Measurements from ENCODE around the gene GHDC. TPM values are rescaled to one million over a fixed set of nuclear protein-coding genes. Genes with fewer than 3 reads are reported as not detected.

GHDC gene
- total and polyA plus RNA-seq, 2 experiments from 2014 or later: 7.4 to 13.5 TPM

DNA sequence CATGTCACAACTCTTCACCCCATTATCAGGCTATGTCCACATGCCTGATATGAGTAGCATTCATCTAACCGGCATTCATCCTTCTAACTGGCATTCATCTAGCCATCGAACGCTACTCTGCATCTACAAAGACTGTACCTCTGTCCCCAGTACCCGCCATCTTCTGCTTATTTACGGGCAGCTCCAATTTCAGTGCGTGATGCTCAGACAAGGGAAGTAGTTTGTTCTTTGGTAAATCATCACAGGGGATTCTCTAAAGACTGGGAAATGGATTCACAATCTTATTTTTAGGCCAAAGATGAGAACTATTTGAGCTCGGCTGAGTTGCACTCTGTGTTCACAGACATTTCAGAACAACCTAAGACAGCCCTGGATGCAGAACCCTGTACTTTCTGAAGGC lies 42.5 kb upstream of the GHDC start:
- Histone ChIP-seq H3K4me3 (no peak overlapping the region), H3K36me3 (no peaks in the 10 kb centered on the region), H3K27me3 (no peaks in the 10 kb centered on the region), H3K27ac (no peak overlapping the region), H3K9me3 (ENCODE audit: low read depth) (no peaks in the 10 kb centered on the region), H3K4me1 (ENCODE audit: low read depth) (peaks cover 8% of the 10 kb centered on the region)
- no peak for DNase-seq (ENCODE audit: low read depth in 1 of 2, low spot score in 1 of 2)
- TF ChIP-seq, protein P1, sequence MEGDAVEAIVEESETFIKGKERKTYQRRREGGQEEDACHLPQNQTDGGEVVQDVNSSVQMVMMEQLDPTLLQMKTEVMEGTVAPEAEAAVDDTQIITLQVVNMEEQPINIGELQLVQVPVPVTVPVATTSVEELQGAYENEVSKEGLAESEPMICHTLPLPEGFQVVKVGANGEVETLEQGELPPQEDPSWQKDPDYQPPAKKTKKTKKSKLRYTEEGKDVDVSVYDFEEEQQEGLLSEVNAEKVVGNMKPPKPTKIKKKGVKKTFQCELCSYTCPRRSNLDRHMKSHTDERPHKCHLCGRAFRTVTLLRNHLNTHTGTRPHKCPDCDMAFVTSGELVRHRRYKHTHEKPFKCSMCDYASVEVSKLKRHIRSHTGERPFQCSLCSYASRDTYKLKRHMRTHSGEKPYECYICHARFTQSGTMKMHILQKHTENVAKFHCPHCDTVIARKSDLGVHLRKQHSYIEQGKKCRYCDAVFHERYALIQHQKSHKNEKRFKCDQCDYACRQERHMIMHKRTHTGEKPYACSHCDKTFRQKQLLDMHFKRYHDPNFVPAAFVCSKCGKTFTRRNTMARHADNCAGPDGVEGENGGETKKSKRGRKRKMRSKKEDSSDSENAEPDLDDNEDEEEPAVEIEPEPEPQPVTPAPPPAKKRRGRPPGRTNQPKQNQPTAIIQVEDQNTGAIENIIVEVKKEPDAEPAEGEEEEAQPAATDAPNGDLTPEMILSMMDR (IDR thresholded peaks at IDR 0.05; ENCODE audit: low read depth, low read length): no peak

GRCh38 chr17:42233994-42234393 lies 39.7 kb upstream of the GHDC start:
- Histone ChIP-seq H3K4me1 (ENCODE audit: low read depth) (peaks cover 8% of the 10 kb centered on the region), H3K4me3 (no peak overlapping the region), H3K27ac (peak overlapping the region; percentile 70), H3K36me3 (no peaks in the 10 kb centered on the region), H3K9me3 (ENCODE audit: low read depth) (no peaks in the 10 kb centered on the region), H3K27me3 (no peaks in the 10 kb centered on the region)
- no peak for DNase-seq (ENCODE audit: low read depth in 1 of 2, low spot score in 1 of 2)
- TF ChIP-seq, protein P1 (IDR thresholded peaks at IDR 0.05; ENCODE audit: low read depth, low read length): no peak

- TF ChIP-seq, protein P1 (IDR thresholded peaks at IDR 0.05; ENCODE audit: low read depth, low read length): no peak
- no peaks in the 10 kb centered on the region for H3K36me3 ChIP-seq
- peaks cover 8% of the 10 kb centered on the region for H3K4me1 ChIP-seq (ENCODE audit: low read depth)
- H3K9me3 ChIP-seq (ENCODE audit: low read depth): no peaks in the 10 kb centered on the region
- peak in 1 of 2 donors; percentile 70 for DNase-seq (ENCODE audit: low read depth in 1 of 2, low spot score in 1 of 2)
- no peak overlapping the region for H3K27ac ChIP-seq
- no peak overlapping the region for H3K4me3 ChIP-seq
- no peaks in the 10 kb centered on the region for H3K27me3 ChIP-seq
These were observed 38.9 kb upstream of the GHDC start for GRCh38 chr17:42233156-42233555.

DNA sequence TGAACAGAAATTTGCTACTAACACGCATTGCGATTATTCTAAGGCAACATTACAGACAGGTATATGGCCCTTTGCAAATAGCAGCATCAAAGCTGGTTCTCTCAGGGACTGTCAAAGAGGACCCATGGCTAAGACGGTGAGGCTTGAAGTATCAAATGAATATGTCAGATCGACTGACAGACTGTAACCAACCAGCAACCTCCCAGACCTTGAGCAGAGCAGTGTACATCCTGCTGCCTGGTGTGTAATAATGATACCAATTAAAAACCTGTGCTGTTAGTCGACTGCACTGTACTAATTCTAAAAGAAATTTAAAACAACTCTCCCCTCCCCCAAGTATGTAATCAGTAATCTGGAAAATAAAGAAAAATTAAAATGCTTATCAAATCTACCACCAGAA lies 35.9 kb upstream of the GHDC start:
- peaks cover 3% of the 10 kb centered on the region for H3K36me3 ChIP-seq
- TF ChIP-seq, protein P1 (IDR thresholded peaks at IDR 0.05; ENCODE audit: low read depth, low read length): no peak
- no peak overlapping the region for H3K4me3 ChIP-seq
- H3K9me3 ChIP-seq (ENCODE audit: low read depth): no peaks in the 10 kb centered on the region
- peaks cover 8% of the 10 kb centered on the region for H3K4me1 ChIP-seq (ENCODE audit: low read depth)
- DNase-seq (ENCODE audit: low read depth in 1 of 2, low spot score in 1 of 2): no peak
- no peaks in the 10 kb centered on the region for H3K27me3 ChIP-seq
- no peak overlapping the region for H3K27ac ChIP-seq

DNA sequence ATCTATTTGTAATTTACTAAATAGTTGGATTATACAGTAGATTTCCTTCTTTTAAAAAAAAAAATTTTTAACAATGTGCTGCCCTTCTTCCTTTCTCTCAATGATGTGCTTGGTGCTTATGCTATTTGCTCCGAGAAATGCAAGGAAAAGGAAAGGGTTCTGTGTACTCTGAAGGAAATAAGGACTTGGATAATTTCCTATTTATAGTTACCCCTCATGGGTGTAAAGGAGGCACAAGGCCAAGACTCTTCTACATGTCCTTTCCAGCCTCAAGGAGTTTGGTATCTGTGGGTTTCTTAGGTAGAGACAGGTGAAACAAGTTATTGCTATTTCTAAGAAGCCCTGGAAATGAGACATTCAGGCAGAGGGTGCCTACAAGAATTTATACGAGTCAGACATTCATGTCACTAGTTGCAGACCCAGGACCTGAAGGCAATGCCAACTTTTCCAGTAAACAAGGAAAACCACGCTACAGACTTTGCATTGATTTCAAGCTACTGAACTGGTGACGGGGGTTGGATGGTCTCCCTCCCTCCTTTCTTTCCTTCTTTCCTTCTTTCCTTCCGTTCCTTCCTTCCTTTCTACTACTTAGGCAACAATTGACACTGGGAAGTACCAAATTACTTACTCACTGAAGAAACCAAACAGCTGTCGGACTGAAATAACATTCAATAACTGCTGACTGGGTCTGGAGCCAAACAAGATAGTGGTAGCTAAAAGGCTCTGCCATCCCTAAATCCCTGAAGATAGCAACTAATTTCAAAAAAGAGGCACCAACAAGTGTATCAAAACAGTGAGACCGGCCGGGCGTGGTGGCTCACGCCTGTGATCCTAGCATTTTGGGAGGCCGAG lies 33.8 kb upstream of the GHDC start:
- no peaks in the 10 kb centered on the region for H3K9me3 ChIP-seq (ENCODE audit: low read depth)
- peak overlapping the region; percentile 50 for H3K27ac ChIP-seq
- H3K36me3 ChIP-seq: peaks cover 9% of the 10 kb centered on the region
- no peak overlapping the region for H3K4me3 ChIP-seq
- TF ChIP-seq, protein P1 (IDR thresholded peaks at IDR 0.05; ENCODE audit: low read depth, low read length): no peak
- peak in 1 of 2 donors; percentile 52 for DNase-seq (ENCODE audit: low read depth in 1 of 2, low spot score in 1 of 2)
- no peaks in the 10 kb centered on the region for H3K27me3 ChIP-seq
- no peaks in the 10 kb centered on the region for H3K4me1 ChIP-seq (ENCODE audit: low read depth)
